HL-60 (cell line): ENCODE data around the gene KANSL3.

Experiments
- POLR2AphosphoS5 ChIP-seq: IDR thresholded peaks from 2 replicates; pipeline ENCODE4 v1.6.1; 2012; ENCODE audit warnings: low read depth
- TF ChIP-seq, protein P1 (sequence below): IDR thresholded peaks from one replicate; pipeline ENCODE4 v1.5.1; 2011; ENCODE audit warnings: low read length, control low read depth, inconsistent platforms; ENCODE audit not compliant: insufficient read depth
- TF ChIP-seq, protein P2 (sequence below): IDR thresholded peaks from 2 replicates; pipeline ENCODE4 v1.6.1; 2012; ENCODE audit warnings: low read depth; ENCODE audit not compliant: insufficient replicate concordance

DNA sequence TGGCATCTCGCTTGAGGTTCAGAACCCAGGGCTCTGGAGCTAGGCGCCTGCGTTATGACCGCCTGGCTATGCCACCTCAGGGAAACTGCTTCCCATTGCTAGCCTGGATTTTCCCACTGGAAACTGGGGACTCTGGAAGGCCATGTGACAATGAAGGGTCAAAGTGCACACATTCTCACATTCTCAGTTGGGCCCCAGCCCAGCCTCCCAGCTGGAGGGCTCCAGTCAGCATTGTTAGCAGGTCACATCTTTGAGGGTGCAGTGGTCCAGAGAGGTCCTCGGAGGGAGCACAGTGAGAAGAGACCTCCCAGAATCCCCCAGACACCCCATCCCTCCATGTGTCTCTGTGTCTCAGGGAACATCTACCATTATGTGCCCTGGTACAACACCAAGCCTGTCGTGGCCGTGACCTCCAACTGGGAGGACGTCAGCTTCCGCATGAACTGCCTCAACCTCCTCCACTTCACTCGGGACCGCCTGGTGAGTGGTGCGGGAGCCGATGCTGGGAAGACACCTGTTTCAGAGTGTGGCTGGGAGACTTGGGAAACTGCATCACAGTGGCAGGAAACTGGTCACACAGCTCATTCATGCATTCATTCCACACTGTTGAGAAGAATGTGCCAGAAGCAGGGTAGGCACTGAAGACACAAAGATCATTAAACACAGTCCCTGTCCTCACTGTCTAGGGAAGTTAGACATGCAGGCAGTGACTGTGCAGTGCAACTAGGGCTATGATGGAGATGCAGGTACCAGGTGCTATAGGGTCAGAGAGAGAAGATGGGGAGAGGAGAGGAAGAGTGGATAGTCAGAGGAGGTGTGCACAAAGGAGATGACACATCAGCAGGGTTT is 46.1 kb upstream of the KANSL3 start:
- TF ChIP-seq, protein P1, sequence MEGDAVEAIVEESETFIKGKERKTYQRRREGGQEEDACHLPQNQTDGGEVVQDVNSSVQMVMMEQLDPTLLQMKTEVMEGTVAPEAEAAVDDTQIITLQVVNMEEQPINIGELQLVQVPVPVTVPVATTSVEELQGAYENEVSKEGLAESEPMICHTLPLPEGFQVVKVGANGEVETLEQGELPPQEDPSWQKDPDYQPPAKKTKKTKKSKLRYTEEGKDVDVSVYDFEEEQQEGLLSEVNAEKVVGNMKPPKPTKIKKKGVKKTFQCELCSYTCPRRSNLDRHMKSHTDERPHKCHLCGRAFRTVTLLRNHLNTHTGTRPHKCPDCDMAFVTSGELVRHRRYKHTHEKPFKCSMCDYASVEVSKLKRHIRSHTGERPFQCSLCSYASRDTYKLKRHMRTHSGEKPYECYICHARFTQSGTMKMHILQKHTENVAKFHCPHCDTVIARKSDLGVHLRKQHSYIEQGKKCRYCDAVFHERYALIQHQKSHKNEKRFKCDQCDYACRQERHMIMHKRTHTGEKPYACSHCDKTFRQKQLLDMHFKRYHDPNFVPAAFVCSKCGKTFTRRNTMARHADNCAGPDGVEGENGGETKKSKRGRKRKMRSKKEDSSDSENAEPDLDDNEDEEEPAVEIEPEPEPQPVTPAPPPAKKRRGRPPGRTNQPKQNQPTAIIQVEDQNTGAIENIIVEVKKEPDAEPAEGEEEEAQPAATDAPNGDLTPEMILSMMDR = no peak
- TF ChIP-seq, protein P2, sequence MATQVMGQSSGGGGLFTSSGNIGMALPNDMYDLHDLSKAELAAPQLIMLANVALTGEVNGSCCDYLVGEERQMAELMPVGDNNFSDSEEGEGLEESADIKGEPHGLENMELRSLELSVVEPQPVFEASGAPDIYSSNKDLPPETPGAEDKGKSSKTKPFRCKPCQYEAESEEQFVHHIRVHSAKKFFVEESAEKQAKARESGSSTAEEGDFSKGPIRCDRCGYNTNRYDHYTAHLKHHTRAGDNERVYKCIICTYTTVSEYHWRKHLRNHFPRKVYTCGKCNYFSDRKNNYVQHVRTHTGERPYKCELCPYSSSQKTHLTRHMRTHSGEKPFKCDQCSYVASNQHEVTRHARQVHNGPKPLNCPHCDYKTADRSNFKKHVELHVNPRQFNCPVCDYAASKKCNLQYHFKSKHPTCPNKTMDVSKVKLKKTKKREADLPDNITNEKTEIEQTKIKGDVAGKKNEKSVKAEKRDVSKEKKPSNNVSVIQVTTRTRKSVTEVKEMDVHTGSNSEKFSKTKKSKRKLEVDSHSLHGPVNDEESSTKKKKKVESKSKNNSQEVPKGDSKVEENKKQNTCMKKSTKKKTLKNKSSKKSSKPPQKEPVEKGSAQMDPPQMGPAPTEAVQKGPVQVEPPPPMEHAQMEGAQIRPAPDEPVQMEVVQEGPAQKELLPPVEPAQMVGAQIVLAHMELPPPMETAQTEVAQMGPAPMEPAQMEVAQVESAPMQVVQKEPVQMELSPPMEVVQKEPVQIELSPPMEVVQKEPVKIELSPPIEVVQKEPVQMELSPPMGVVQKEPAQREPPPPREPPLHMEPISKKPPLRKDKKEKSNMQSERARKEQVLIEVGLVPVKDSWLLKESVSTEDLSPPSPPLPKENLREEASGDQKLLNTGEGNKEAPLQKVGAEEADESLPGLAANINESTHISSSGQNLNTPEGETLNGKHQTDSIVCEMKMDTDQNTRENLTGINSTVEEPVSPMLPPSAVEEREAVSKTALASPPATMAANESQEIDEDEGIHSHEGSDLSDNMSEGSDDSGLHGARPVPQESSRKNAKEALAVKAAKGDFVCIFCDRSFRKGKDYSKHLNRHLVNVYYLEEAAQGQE = no peak
- TF ChIP-seq POLR2AphosphoS5 = no peak
